GM04503 (cell line): ENCODE measurements around the gene ZNF829.

Experiments used
- DNase-seq: peaks from one replicate; pipeline ENCODE4 v3.0.0-alpha.2; 2012; ENCODE audit warnings: low read depth

Gene ZNF829

DNA sequence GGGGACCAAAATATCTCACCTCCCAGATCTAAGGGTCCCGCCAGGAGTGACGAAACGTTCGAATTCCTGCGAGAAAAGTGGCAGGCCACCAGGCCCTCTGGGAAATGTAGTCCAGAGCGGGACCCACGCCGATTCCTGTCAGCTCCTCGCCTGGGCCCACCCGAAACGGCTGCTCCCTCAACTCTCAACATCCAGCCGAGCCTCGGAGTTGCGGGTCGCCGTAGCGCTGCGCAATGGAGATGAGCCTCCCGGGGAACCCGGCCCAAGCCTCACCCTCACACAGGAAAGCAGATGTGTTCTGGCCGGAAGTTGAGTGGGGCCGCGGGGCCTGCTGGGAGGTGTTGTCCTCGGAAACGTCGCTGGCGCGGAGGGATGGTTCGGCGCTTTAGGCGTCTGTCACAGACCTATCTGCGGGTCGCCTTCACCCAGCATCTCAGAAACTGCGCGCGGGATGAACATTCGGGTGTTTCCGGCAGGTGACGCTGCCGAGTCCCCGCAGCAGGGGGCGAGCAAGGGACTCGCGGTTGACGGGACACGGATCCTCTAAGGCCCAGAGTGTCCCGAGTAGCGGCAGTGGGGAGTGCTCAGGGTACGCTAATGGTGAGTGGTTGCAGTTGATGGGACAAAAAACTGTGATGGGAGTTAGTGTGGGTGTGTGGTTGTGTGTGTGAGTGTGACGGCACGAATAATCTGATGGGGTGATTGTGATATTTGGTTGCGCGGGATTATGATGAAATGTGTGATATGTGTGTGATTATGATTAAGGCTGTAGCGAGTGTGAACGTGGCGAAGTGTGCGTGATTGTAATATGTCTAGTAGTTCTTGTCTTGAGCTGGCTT lies at the start of gene ZNF829, which contains the start of gene ZNF568:
ZNF829 (minus strand) TSS at position 300 of the 839 bp plus-strand sequence. CDS start 1,124 bp downstream, outside the sequence.
ZNF568 (plus strand) TSS at position 341 of the 839 bp plus-strand sequence. CDS start 6,439 bp downstream, outside the sequence.
- peak; percentile 76 for DNase-seq

DNA sequence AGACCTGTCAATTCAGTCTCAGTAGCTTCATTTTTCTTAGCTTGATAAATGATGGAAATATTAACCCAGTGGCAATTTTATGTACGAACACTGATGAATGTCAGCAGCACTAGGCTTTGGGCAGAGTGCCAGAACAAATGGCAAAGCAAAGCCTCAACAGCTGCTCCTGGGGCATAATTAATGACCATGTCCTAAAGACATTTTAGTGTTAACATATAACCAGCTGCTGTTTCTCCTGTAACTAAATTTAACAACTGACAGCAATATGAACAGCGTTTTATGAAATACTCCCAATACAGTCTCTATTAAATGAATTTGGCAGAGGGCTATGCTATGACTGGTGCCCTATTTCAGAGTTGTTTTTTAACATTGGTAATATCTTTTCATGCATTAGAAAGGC lies 47.2 kb upstream of the ZNF829 start:
- no peak for DNase-seq

DNA sequence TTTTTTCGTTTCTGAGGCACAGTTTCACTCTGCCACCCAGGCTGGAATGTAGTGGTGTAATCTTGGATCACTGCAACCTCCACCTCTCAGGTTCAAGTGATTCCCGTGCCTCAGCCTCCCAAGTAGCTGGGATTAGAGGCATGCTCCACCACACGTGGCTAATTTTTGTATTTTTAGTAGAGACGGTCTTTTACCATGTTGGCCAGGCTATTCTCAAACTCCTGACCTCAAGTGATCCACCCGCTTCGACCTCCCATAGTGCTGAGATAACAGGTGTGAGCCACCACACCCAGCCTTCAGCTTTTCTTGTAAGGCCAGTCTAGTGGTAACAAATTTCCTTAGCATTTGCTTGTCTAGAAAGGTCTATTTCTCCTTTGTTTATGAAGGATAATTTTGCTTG lies 46.3 kb upstream of the ZNF829 start:
- no peak for DNase-seq

DNA sequence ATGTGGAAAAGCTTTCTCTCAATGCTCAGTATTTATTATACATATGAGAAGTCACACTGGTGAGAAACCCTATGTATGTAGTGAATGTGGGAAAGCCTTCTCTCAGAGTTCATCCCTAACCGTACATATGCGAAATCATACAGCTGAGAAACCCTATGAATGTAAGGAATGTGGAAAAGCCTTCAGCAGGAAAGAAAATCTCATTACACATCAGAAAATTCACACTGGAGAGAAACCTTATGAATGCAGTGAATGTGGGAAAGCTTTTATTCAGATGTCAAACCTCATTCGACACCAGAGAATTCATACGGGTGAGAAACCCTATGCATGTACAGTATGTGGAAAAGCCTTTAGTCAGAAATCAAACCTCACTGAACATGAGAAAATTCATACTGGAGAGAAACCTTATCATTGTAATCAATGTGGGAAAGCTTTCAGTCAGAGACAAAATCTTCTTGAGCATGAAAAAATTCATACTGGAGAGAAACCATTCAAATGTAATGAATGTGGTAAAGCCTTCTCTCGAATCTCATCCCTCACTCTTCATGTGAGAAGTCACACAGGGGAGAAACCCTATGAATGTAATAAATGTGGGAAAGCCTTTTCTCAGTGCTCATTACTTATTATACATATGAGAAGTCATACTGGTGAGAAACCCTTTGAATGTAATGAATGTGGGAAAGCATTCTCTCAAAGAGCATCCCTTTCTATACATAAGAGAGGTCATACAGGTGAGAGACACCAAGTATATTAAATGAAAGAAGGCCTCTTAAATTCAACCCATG lies 34.4 kb upstream of the ZNF829 start:
- DNase-seq = no peak

DNA sequence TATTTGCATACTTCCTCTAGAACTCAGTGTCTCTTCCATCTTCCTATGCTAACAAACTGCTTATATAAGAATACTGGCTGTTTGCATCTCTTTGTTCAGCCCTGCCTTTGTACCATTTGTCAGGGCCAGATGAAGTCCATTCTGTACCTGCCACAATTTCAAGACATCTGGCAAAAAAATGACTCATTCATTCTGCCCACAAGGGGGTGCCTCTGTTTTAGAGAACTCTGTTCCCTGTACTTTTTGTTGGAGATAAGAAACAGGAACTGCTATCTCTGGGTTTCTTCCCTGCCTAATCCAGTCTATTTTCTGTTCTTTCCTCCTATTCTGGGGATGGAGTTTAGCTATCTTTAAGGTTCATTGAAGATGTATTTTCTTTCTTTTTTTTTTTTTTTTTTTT lies 23.1 kb upstream of the ZNF829 start:
- no peak for DNase-seq

DNA sequence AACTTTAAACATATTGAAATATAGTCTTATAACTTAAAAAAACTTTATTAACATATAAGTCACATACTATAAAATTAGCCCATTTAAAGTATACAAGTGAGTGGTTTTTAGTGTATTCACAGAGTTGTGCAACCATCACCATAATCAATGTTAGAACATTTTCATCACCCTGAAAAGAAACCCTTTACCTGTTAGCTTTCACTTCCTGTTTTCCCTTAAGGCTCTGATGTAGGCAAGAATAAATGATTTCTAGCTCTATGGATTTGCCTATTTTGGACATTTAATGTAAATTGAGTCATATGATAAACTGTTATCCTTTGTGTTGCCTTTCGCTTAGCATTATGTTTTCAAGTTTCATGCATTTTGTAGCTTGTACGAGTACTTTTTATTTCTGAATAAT lies 15.6 kb upstream of the ZNF829 start:
- DNase-seq = no peak

DNA sequence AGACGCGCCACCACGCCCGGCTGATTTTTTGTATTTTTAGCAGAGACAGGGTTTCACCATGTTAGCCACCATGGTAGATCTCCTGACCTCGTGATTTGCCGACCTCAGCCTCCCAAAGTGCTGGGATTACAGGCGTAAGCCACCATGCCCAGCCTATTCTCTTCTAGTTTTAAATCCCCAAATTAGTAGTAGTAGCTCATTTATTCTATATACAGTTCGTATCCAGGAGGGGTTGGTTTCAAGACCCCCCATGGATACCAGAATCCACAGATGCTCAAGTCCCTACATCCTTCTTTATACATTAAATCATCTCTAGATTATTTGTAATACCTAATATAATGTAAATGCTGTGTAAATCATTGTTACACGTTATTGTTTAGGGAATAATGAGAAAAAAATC lies 2.0 kb upstream of the ZNF829 start:
- no peak for DNase-seq

DNA sequence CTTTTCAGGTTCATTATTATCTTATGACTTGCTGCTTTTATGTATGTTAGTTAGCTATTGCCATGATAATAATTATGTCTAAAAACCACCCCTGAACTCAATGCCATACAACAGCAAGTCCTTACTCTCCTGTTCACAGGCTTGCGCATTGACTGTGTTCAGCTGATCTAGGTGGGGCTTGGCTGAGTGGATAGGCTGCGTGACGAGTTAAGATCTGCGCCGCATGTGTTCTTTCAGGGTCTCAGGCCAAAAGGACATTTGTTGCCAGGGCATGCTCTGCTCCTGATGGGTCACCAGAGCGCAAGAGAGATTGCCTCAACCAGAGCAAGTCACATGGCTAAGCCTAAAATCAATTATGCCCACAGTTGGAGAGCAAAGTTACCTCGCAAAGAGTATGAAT lies 900 bp upstream of the ZNF829 start:
- DNase-seq = peak; percentile 10

DNA sequence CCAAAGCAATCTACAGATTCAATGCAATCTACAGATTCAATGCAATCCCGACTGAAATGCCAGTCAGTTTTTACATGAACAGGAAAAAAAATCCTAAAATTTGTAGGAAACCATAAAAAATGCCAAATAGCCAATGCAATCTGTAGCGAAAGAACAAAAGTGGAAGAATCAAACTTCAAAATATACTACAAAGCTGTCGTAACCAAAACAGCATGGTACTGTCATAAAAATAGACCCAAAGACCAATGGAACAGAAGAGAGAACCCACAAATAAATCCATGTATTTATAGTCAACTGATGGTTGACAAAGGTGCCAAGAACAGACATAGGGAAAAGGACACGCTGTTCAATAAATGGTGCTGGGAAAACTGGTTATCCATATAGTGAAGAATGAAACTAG lies 17.7 kb downstream of the ZNF829 start:
- no peak for DNase-seq

DNA sequence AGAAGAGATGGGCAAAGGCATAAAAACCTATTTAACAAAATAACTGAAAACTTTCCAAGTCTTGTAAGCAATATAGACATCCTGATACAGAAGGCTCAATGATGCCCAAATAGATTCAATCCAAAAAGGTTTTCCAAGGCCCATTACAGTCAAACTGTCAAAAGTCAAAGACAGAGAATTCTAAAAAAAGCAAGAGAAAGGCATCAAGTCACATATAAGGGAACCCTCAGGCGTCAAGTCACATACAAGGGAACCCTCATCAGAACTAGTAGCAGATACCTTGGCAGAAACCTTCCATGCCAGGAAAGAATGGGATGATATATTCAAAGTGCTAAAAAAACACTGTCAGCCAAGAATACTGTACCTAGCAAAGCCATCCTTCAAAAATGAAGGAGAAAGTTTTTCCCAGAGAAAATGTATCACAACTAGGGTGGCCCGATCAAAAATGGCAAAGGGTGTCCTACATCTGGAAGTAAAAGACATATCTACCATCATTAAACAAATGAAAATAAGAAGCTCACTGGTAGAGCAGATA lies 21.2 kb downstream of the ZNF829 start:
- no peak for DNase-seq

DNA sequence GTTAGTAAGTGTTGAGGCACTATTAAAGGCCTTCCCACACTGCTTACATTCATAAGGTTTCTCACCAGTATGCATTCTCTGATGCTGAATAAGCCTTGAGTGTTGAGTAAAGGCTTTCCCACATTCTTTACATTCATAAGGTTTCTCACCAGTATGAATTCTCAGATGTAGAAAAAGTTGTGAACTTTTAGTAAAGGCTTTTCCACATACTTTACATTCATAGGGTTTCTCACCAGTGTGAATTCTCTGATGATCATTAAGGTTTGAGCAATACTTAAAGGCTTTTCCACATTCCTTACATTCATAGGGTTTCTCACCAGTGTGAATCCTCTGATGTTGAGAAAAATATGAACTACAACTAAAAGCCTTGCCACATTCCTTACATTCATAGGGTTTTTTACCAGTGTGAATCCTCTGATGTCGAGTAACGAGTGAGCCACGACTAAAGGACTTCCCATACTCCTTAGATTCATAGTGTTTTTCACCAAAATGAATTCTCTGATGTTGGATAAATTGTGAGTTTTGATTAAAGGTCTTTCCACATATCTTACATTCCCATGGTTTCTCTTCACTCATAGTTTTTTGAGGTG lies 24.2 kb downstream of the ZNF829 start:
- no peak for DNase-seq

DNA sequence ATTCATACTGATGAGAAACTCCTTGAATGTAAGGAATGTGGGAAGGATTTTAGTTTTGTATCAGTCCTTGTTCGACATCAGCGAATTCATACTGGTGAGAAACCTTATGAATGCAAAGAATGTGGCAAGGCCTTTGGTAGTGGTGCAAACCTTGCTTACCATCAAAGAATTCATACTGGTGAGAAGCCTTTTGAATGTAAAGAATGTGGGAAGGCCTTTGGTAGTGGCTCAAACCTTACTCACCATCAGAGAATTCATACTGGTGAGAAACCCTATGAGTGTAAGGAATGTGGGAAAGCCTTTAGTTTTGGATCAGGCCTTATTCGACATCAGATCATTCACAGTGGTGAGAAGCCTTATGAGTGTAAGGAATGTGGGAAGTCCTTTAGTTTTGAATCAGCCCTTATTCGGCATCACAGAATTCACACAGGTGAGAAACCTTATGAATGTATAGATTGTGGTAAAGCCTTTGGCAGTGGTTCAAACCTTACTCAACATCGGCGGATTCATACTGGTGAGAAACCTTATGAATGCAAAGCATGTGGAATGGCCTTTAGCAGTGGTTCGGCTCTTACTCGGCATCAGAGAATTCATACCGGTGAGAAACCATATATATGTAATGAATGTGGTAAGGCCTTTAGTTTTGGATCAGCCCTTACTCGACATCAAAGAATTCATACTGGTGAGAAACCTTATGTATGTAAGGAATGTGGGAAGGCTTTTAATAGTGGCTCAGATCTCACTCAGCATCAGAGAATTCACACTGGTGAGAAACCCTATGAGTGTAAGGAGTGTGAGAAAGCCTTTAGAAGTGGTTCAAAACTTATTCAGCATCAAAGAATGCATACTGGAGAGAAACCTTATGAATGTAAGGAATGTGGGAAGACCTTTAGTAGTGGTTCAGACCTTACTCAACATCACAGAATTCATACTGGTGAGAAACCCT lies 38.8 kb downstream of the ZNF829 start:
- DNase-seq = no peak

DNA sequence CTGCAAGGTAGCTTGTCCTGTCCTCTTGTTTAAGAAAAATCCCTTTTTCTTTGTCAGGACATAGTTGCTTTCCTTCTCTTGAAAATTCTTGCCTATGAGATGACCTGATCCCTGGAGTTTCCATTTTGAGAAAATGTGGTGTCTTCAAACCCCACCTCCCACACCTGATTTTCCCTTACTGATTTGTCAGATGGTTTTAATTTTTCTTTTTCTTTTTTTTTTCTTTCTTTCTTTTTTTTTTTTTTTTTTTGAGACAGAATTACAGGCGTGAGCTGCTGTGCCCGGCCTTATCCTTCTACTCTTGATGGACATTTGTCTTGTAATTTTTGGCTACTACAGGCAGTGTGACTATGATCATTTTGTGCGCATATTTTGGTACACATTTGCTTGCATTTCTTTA lies 64.2 kb downstream of the ZNF829 start:
- no peak for DNase-seq

DNA sequence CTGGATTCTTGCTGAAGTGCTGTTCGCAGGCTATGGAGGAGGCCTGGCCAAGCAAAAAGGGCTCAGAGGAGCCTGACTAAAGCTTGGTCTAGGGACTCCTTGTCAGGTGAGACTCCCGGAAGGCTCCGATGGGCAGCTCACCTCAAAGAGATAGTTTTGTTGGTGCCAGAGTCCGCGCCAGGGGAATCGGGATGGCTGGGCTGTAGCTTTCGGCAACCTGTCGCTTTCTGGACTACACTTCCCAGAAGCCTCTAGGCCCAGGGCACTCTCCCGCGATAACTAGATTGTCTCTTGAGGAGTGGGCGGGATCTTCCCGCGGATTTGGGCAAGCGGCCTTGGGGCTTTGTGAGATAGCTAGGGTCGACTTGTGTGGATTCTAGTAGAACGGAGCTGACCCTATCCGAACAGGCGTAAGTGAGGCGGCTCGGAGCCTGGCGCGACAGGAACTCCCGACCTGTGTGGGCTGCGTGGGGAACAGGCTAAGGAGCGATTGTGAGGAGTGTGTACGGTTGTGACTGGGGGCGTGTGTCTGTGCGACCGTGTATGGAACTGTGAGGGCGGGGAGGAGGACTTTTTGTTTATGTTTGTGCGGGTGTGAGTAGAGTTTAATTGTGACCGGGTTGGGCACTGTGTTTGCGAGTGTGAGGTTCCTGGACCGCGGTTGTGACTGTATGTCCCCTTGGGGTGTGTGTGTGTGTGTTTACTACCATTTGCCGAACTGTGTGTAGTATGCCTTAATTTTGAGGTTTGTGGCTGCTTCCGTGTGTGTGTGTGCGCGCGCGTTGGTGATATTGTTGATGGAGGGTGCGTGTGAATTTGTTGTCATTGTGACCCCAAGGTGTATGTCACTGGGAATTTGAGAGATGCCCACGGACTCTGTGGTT lies 65.3 kb downstream of the ZNF829 start, which contains the start of gene ZNF345:
ZNF345 (plus strand) TSS at position 318 of the 884 bp plus-strand sequence. CDS start 25,955 bp downstream, outside the sequence.
- peak; percentile 80 for DNase-seq

DNA sequence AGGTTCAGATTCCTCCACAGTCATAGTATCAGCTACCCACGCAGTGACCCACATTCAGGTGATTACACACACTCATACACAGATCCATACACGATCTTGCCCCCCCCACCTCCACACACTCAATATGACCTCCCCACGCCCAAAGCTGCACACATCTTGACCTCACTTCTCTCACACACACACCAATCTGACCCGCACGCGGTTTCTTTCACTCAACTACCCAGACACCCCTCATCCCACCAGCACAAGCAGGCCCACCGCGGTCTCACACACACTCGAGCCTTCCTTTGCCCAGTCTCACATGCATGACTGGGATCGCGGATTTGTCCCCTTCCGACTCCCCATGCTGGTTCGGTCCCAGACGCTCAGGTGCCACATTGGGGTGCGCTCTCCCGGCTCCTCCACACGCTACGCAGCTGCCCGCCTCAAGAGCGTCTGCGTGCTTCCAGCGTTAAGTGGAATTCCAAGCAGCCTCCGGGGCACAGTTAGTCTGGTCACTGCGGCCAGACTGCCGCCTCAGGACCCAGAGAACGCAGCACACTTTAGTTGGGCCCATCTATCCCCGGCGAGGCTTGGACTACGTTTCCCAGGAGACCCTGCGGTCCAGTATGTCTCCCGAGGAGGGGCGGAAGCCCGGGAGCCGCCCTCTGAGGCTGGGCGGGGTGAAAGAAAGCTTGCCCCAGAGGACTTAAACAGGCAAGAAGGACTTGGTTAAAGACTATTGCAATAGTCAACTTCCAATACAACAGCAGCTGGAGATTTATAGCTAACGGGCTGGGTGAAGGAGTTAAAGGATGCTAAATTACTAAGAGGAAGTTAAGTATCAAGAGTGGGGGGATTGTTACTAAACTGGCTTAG lies 66.2 kb downstream of the ZNF829 start:
- DNase-seq = peak; percentile 75

DNA sequence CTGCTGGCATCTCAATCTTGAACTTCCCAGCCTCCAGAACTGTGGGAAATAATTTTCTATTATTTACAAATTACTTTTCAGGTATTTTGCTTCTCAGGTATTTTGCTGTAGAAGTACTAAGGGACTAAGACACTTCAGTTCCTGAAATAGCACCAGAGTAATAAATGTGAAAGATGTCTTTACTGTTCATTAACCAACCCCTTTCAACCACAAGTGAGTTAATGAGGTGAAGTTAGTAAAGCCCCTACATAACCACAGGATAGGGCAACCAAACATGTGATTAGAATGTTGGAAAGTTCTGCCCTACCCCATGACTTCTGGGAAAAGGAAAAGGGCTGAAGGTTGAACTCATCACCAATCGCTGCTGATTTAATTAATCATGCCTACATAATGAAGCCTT lies 68.1 kb downstream of the ZNF829 start:
- no peak for DNase-seq

DNA sequence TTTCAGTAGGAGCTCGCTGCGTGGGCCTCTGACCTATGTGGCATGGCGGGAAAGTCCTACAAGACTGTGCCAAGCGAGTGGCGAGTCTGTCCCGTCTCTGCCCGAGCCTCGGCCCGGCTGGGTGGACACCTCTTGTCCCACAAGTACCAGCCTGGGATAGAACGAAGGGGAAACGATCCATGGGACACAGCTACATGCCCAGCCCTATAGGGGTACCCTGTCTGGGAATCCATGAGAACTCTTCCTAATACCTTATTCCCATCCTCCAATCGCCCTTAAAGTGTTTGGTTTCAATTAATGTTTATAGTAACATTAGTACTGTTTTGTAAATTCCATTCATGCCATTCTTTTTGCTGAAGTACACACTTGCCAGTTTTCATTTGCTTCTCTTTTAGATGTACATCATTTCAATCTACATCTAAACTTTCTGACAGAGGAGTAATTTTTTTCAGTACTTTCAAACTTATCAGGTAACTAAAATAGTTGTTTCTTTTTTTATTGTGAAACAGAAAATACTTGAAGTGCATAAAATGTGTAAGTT lies 77.2 kb downstream of the ZNF829 start:
- no peak for DNase-seq
